IMR-90 (cell line): Measurements from ENCODE around the gene ADGRG6. TPM values are rescaled to one million over a fixed set of nuclear protein-coding genes. Genes with fewer than 3 reads are reported as not detected.

Experiments used
- ATAC-seq: fragments of 200-7000 bp; cut with Tn5 transposase; 2 replicates; pipeline ENCODE4 v1.9.1; 2020; ENCODE audit warnings: low read depth, mild to moderate bottlenecking, moderate library complexity
- BruUV-seq: library from RNA; stranded (reverse); fragments of 400-500 nt; replicated peaks from 2 replicates; lab custom pipeline; 2021; lab: Mats Ljungman, UMichigan
- CTCF ChIA-PET: fragments of 300-600 bp; formaldehyde crosslinking; extraction: SDS; loops from one replicate; lab custom pipeline; 2021; ENCODE audit warnings: antibody characterized with exemption; lab: Yijun Ruan, JAX
- POLR2A ChIA-PET: fragments of 300-600 bp; sonication (Branson Sonifier 250); formaldehyde crosslinking; loops from one replicate; lab custom pipeline; 2022; ENCODE audit warnings: antibody characterized with exemption; ENCODE audit not compliant: unreplicated experiment; lab: Charles Lee
- DNase-seq: peaks from one replicate; pipeline ENCODE4 v3.0.0; 2013
- H2AFZ ChIP-seq: replicated peaks from 2 replicates; pipeline ENCODE3; 2013; ENCODE audit warnings: low read length, mild to moderate bottlenecking; ENCODE audit not compliant: poor library complexity
- H2AK5ac ChIP-seq: 2 replicates; pipeline ENCODE4 v1.6.1; 2013; ENCODE audit warnings: low read depth, low read length, inconsistent platforms
- H2AK9ac ChIP-seq: replicated peaks from 2 replicates; pipeline ENCODE3; 2013; ENCODE audit warnings: mild to moderate bottlenecking, low read depth, low read length, moderate library complexity; ENCODE audit not compliant: poor library complexity
- H2BK120ac ChIP-seq: 2 replicates; pipeline ENCODE4 v1.6.1; 2013; ENCODE audit warnings: low read depth, low read length, inconsistent platforms
- H2BK15ac ChIP-seq: 3 replicates; pipeline ENCODE4 v1.6.1; 2013; ENCODE audit warnings: low read depth, low read length, inconsistent platforms
- H2BK20ac ChIP-seq: 2 replicates; pipeline ENCODE4 v1.6.1; 2013; ENCODE audit warnings: low read depth, mild to moderate bottlenecking, inconsistent platforms, low read length, moderate library complexity
- H2BK5ac ChIP-seq: 2 replicates; pipeline ENCODE4 v1.6.1; 2013; ENCODE audit warnings: mild to moderate bottlenecking, low read depth, low read length, inconsistent platforms; ENCODE audit not compliant: poor library complexity, severe bottlenecking
- H3K14ac ChIP-seq: replicated peaks from 2 replicates; pipeline ENCODE4 v1.6.1; 2013; ENCODE audit warnings: low read depth, low read length, inconsistent platforms
- H3K18ac ChIP-seq: 2 replicates; pipeline ENCODE4 v1.6.1; 2013; ENCODE audit warnings: low read depth, low read length, control low read depth
- H3K23ac ChIP-seq: 2 replicates; pipeline ENCODE4 v1.6.1; 2013; ENCODE audit warnings: low read depth, low read length, inconsistent platforms
- H3K27ac ChIP-seq: 2 replicates; pipeline ENCODE4 v1.5.1; 2013; ENCODE audit warnings: mild to moderate bottlenecking, control low read depth, low read length; ENCODE audit not compliant: insufficient read depth
- H3K27me3 ChIP-seq: 2 replicates; pipeline ENCODE4 v1.6.1; 2013; ENCODE audit warnings: low read length; ENCODE audit not compliant: control insufficient read depth, insufficient read depth
- H3K36me3 ChIP-seq: 2 replicates; pipeline ENCODE4 v1.6.1; 2013; ENCODE audit warnings: low read length, mixed read lengths; ENCODE audit not compliant: control insufficient read depth, insufficient read depth
- H3K4ac ChIP-seq: 2 replicates; pipeline ENCODE4 v1.6.1; 2013; ENCODE audit warnings: low read depth, low read length, inconsistent platforms
- H3K4me1 ChIP-seq: 2 replicates; pipeline ENCODE4 v1.6.1; 2013; ENCODE audit warnings: low read length, mixed read lengths; ENCODE audit not compliant: control insufficient read depth, insufficient read depth
- H3K4me2 ChIP-seq: 2 replicates; pipeline ENCODE4 v1.6.1; 2013; ENCODE audit warnings: low read depth, mild to moderate bottlenecking, control low read depth, low read length, moderate library complexity
- H3K4me3 ChIP-seq: 2 replicates; pipeline ENCODE4 v1.5.1; 2013; ENCODE audit warnings: low read depth, mild to moderate bottlenecking, control low read depth, low read length, moderate library complexity; ENCODE audit not compliant: insufficient read depth
- H3K56ac ChIP-seq: 2 replicates; pipeline ENCODE4 v1.6.1; 2013; ENCODE audit warnings: low read length, inconsistent platforms; ENCODE audit not compliant: insufficient read depth; ENCODE audit errors: extremely low read depth
- H3K79me1 ChIP-seq, 2 experiments: 2 replicates each; pipeline ENCODE4 v1.6.1; 2013; ENCODE audit warnings: low read length in 2 of 2, inconsistent platforms in 1 of 2, low read depth in 1 of 2
- H3K9ac ChIP-seq: 2 replicates; pipeline ENCODE4 v1.6.1; 2013; ENCODE audit warnings: low read depth, low read length, control low read depth
- H3K9me1 ChIP-seq: 2 replicates; pipeline ENCODE4 v1.6.1; 2013; ENCODE audit warnings: low read length, inconsistent platforms; ENCODE audit not compliant: insufficient read depth
- H3K9me3 ChIP-seq: 2 replicates; pipeline ENCODE4 v1.6.1; 2013; ENCODE audit warnings: low read length; ENCODE audit not compliant: control insufficient read depth, insufficient read depth
- H4K20me1 ChIP-seq: 2 replicates; pipeline ENCODE4 v1.6.1; 2013; ENCODE audit warnings: low read length, inconsistent platforms; ENCODE audit not compliant: insufficient read depth
- H4K5ac ChIP-seq: 2 replicates; pipeline ENCODE4 v1.6.1; 2013; ENCODE audit warnings: mild to moderate bottlenecking, low read depth, low read length, control low read depth
- H4K8ac ChIP-seq, 2 experiments: 2 replicates each; pipeline ENCODE4 v1.6.1; 2013; ENCODE audit warnings: low read depth in 2 of 2, low read length in 2 of 2, control low read depth in 1 of 2, inconsistent platforms in 1 of 2
- H4K91ac ChIP-seq: 2 replicates; pipeline ENCODE4 v1.6.1; 2013; ENCODE audit warnings: low read depth, low read length, inconsistent platforms; ENCODE audit not compliant: insufficient read depth
- CEBPB ChIP-seq: IDR thresholded peaks from 2 replicates; pipeline ENCODE4 v1.6.1; 2012; ENCODE audit warnings: low read depth, low read length, improper control_type of control experiment
- CHD1 ChIP-seq: IDR thresholded peaks from 2 replicates; pipeline ENCODE4 v1.6.1; 2012; ENCODE audit warnings: low read depth, low read length, improper control_type of control experiment
- ELK1 ChIP-seq: fragments of 150-350 bp; IDR thresholded peaks from 2 replicates; pipeline ENCODE4 v1.6.1; 2016; ENCODE audit warnings: low read depth, mild to moderate bottlenecking, low read length, moderate library complexity, borderline replicate concordance
- FOS ChIP-seq: fragments of 150-350 bp; IDR thresholded peaks from 2 replicates; pipeline ENCODE4 v1.6.1; 2016; ENCODE audit warnings: low read depth, low read length
- MAFK ChIP-seq: IDR thresholded peaks from 2 replicates; pipeline ENCODE4 v1.6.1; 2012; ENCODE audit warnings: low read depth, low read length, improper control_type of control experiment
- MXI1 ChIP-seq: IDR thresholded peaks from 2 replicates; pipeline ENCODE4 v1.6.1; 2012; ENCODE audit warnings: low read depth, mild to moderate bottlenecking, low read length, moderate library complexity, borderline replicate concordance
- RAD21 ChIP-seq: IDR thresholded peaks from 2 replicates; pipeline ENCODE4 v1.6.1; 2012; ENCODE audit warnings: low read length, improper control_type of control experiment
- RCOR1 ChIP-seq: IDR thresholded peaks from 2 replicates; pipeline ENCODE4 v1.6.1; 2012; ENCODE audit warnings: mild to moderate bottlenecking, low read length, improper control_type of control experiment; ENCODE audit not compliant: insufficient replicate concordance
- RFX5 ChIP-seq: IDR thresholded peaks from 2 replicates; pipeline ENCODE4 v1.8.0; 2012; ENCODE audit warnings: low read depth, mild to moderate bottlenecking, low read length, moderate library complexity
- WGBS, 2 experiments: methylation state at CpG; one replicate each; pipeline versions ENCODE4 v1.1.5 to v1.1.7; 2013; ENCODE audit warnings: missing lambda C conversion rate in 2 of 2; ENCODE audit not compliant: insufficient read length in 1 of 2; ENCODE audit errors: extremely low coverage in 2 of 2; 5-methylcytosine and 5-hydroxymethylcytosine counted together
- dilution Hi-C: fragments of 300-500 bp; cut with HindIII; formaldehyde crosslinking; loops from one replicate; pipeline ENCODE4 v1.14.3; 2018; ENCODE audit warnings: low sequenced_read_pairs; ENCODE audit not compliant: unreplicated experiment
- in situ Hi-C: fragments of 300-500 bp; cut with MboI; formaldehyde crosslinking; loops from 3 replicates; pipeline ENCODE4 v1.14.3; 2019; ENCODE audit warnings: low sequenced_read_pairs, inconsistent platforms, mixed read lengths
- intact Hi-C: fragments of 100-400 bp; cut with micrococcal nuclease; formaldehyde crosslinking; loops from 2 replicates; pipeline ENCODE4 v1.10.0; 2022
- polyA plus RNA-seq, 3 experiments: library from polyadenylated mRNA; depleted of rRNA; stranded (reverse); fragments of >200 nt; gene quantifications; 2 replicates each; pipeline ENCODE4 v1.2.3, GENCODE V29; 2012; ENCODE audit warnings: low replicate concordance in 1 of 3
- total RNA-seq: library from RNA; depleted of rRNA; stranded (reverse); fragments of >200 nt; gene quantifications from 2 replicates; pipeline ENCODE4 v1.2.3, GENCODE V29; 2012

ADGRG6 gene
- total and polyA plus RNA-seq, 2 of the 4 experiments (the other 2 are of a cell fraction): 10.0 to 20.3 TPM

DNA sequence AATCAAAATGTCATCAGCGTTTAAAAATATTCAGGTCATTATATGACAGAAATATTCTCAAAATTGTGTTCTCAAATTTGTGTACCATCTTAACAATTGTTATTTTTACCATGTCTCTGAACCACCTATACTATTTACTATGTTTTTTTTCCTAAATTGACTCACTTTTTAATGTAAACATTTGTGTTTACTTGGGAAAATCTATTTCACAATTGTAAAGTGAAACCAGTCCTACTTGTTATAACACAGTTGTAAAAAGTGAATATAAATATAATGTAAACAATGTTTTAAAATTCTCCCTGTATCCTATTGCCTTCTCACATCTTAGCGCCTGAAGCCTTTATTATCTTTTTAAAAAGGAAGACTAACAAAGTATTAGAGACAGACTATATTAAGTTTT is 83.5 kb downstream of the ADGRG6 start:
- H2BK15ac ChIP-seq: no peak overlapping the region
- H2BK20ac ChIP-seq: no peak overlapping the region
- H2AFZ ChIP-seq: no peak overlapping the region
- no peak overlapping the region for H2BK120ac ChIP-seq
- H3K4me2 ChIP-seq: no peak overlapping the region
- H3K4me3 ChIP-seq: no peak overlapping the region
- in situ Hi-C loops: loop anchor here (10.0 kb wide), 1 partner anchor 241 kb away; the partner anchor contains the start of genes NMBR and VTA1
- peak overlapping the region; percentile 49 for H2BK5ac ChIP-seq
- H3K9me3 ChIP-seq: no peaks in the 10 kb centered on the region
- intact Hi-C loops: loop anchor here (5.0 kb wide), 1 partner anchor 158 kb away; no protein-coding TSS in a partner anchor
- no peak overlapping the region for H3K23ac ChIP-seq
- ChIA-PET POLR2A (no interaction called here), CTCF (no interaction called here)
- peak overlapping the region in 1 of 2 experiments; percentile 33; a peak in 1 of 4 replicates for H4K8ac ChIP-seq
- no peak overlapping the region for H3K4ac ChIP-seq
- no peak overlapping the region for H2AK5ac ChIP-seq
- H3K79me1 ChIP-seq: peaks cover 5% of the 10 kb centered on the region in 2 experiments; a peak in 3 of 4 replicates
- no CpG with 5 or more reads among the region's 2 CpGs for WGBS, 2 experiments
- H3K18ac ChIP-seq: no peak overlapping the region
- peaks cover 3% of the 10 kb centered on the region; the same call in 1 of the 2 replicates for H3K9me1 ChIP-seq
- dilution Hi-C loops: no loop called here
- no peak overlapping the region for H3K14ac ChIP-seq
- no peaks in the 10 kb centered on the region for H3K27me3 ChIP-seq
- H4K91ac ChIP-seq: no peak overlapping the region
- H3K36me3 ChIP-seq: no peaks in the 10 kb centered on the region
- H3K9ac ChIP-seq: no peak overlapping the region
- no peak for ATAC-seq
- peaks cover 5% of the 10 kb centered on the region for H3K4me1 ChIP-seq
- no peaks in the 10 kb centered on the region for H4K20me1 ChIP-seq
- no peak overlapping the region for H4K5ac ChIP-seq
- no peak for TF ChIP-seq RFX5
- TF ChIP-seq CHD1: no peak
- no peak for TF ChIP-seq ELK1
- no peak for TF ChIP-seq CEBPB
- TF ChIP-seq RAD21: no peak
- TF ChIP-seq MAFK: no peak
- no peak for TF ChIP-seq FOS
- no peak for TF ChIP-seq MXI1
- TF ChIP-seq RCOR1: no peak
- H3K27ac ChIP-seq: no peak overlapping the region
- H3K56ac ChIP-seq: no peak overlapping the region
- no TSS peak for BruUV-seq
- no peak overlapping the region for H2AK9ac ChIP-seq
- DNase-seq: no peak
